ENCODE measurements around the gene KDM4C. TPM values are rescaled to one million over a fixed set of nuclear protein-coding genes. Genes with fewer than 3 reads are reported as not detected.

The KDM4C gene
- total and polyA plus RNA-seq, 2 of the 8 experiments (the other 6 are each of a cell fraction or from before 2014, with no cell fraction given), result 13.0 to 26.1 TPM

GRCh38 chr9:6925836-6926235, 168.1 kb downstream of the KDM4C start:
- H4K8ac ChIP-seq (ENCODE audit: extremely low read depth, insufficient read depth, low read length), result no peak overlapping the region
- no peak overlapping the region for H3K4me2 ChIP-seq (ENCODE audit: insufficient read depth in 1 of 2, low read depth in 2 of 2, low read length in 2 of 2)
- no peak overlapping the region for H3K27ac ChIP-seq (ENCODE audit: low read depth, low read length)
- no peaks in the 10 kb centered on the region for H3K9me3 ChIP-seq (ENCODE audit: insufficient read depth in 2 of 2, low read depth in 1 of 2, low read length in 1 of 2)
- H2AK5ac ChIP-seq (ENCODE audit: low read depth, low read length), result no peak overlapping the region
- H3K56ac ChIP-seq (replicated peaks; ENCODE audit: insufficient read length, low read depth, low read length), result no peak overlapping the region
- no peak overlapping the region for H2BK5ac ChIP-seq (ENCODE audit: low read depth, low read length)
- H4K20me1 ChIP-seq (replicated peaks in 1 of 2; ENCODE audit: control insufficient read depth in 1 of 2, insufficient read depth in 2 of 2, low read length in 2 of 2), result no peaks in the 10 kb centered on the region
- ChIA-PET POLR2A (ENCODE audit: partially characterized antibody) (no interaction called here), CTCF (ENCODE audit: partially characterized antibody) (interaction anchor here (0.6 to 1.4 kb wide), 3 partner anchors 16 to 99 kb away, joined by 3 read pairs; no protein-coding TSS in a partner anchor)
- H3K79me2 ChIP-seq (ENCODE audit: control insufficient read depth in 1 of 2, insufficient read depth in 2 of 2, low read length in 2 of 2), result 0 out of 4 replicates have a peak, but pooled peaks cover 0 to 4% of the 10 kb centered on the region in 2 experiments
- no peaks in the 10 kb centered on the region for H3K36me3 ChIP-seq (ENCODE audit: control insufficient read depth in 2 of 4, insufficient read depth in 4 of 4, low read length in 3 of 4)
- H2BK15ac ChIP-seq (ENCODE audit: low read length), result no peak overlapping the region
- no peaks in the 10 kb centered on the region for H3K4me1 ChIP-seq (replicated peaks in 1 of 4; ENCODE audit: control insufficient read depth in 3 of 4, insufficient read depth in 4 of 4, low read length in 3 of 4)
- no peak overlapping the region for H2BK20ac ChIP-seq (ENCODE audit: low read length)
- H2BK12ac ChIP-seq (ENCODE audit: low read depth, low read length), result no peak overlapping the region
- 88% methylated on average over 12 of the region's 12 CpGs; no CpG with 5 or more reads in 1 of the 2 experiments for WGBS, 2 experiments (ENCODE audit: extremely low coverage in 1 of 2, insufficient coverage in 1 of 2, insufficient read length in 1 of 2, insufficient replicate concordance in 2 of 2, low coverage in 1 of 2, low lambda C conversion rate in 2 of 2, missing lambda C conversion rate in 1 of 2)
- DNase-seq (ENCODE audit: low read depth in 1 of 2, low spot score in 2 of 2) (no peak), FAIRE-seq (no peak)
- H2AFZ ChIP-seq (ENCODE audit: low read length), result no peak overlapping the region
- no peak overlapping the region for H3K4me3 ChIP-seq (ENCODE audit: extremely low read depth in 1 of 4, insufficient read depth in 2 of 4, low read depth in 3 of 4, low read length in 4 of 4)
- H3K79me1 ChIP-seq (ENCODE audit: low read depth, low read length), result peaks cover 2% of the 10 kb centered on the region; the same call in 1 of the 2 replicates
- H3K23ac ChIP-seq (ENCODE audit: insufficient read length), result no peak overlapping the region
- H3K9ac ChIP-seq (replicated peaks in 1 of 4; ENCODE audit: extremely low read depth in 1 of 4, low read depth in 3 of 4, low read length in 3 of 4), result no peak overlapping the region
- no peaks in the 10 kb centered on the region for H3K27me3 ChIP-seq (replicated peaks in 1 of 4; ENCODE audit: control insufficient read depth in 3 of 4, extremely low read depth in 1 of 4, insufficient read depth in 3 of 4, low read length in 3 of 4)
- H3K23me2 ChIP-seq (ENCODE audit: low read depth, low read length), result no peaks in the 10 kb centered on the region
- H4K91ac ChIP-seq (replicated peaks; ENCODE audit: insufficient read length, low read length), result no peak overlapping the region
- no peak overlapping the region for H3K4ac ChIP-seq (replicated peaks; ENCODE audit: insufficient read length, low read depth, low read length)
- no peak overlapping the region for H3K14ac ChIP-seq (ENCODE audit: insufficient read length)
- no peak overlapping the region for H3K18ac ChIP-seq (ENCODE audit: extremely low read depth, low read length)
- H4K5ac ChIP-seq (ENCODE audit: insufficient read length, low read depth, low read length), result no peak overlapping the region
- no peak overlapping the region for H2BK120ac ChIP-seq (replicated peaks; ENCODE audit: low read depth, low read length)
- TF ChIP-seq RXRA (IDR thresholded peaks at IDR 0.05; ENCODE audit: insufficient read depth, low read depth, low read length) (no peak), SIN3A (conservative IDR thresholded peaks at IDR 0.05 in 1 of 2, IDR thresholded peaks at IDR 0.05 in 1 of 2; ENCODE audit: low read depth in 1 of 2, low read length in 2 of 2) (no peak), SP2 (IDR thresholded peaks at IDR 0.05; ENCODE audit: low read length) (no peak), NANOG (IDR thresholded peaks at IDR 0.05; ENCODE audit: insufficient read depth, low read depth, low read length, poor library complexity, severe bottlenecking) (no peak), HDAC2 (IDR thresholded peaks at IDR 0.05; ENCODE audit: borderline replicate concordance in 1 of 2, low read depth in 2 of 2, low read length in 2 of 2) (no peak), HDAC6 (IDR thresholded peaks at IDR 0.05; ENCODE audit: low read depth, low read length) (no peak), TCF12 (IDR thresholded peaks at IDR 0.05; ENCODE audit: low read depth, low read length) (no peak), BACH1 (IDR thresholded peaks at IDR 0.05; ENCODE audit: low read length) (no peak)

All from H1 (cell line).